T follicular helper cell (primary cell): ENCODE data around the gene MAP2K1.
"Not testable (repeated sequence)": the region's sequence is repeated elsewhere in the genome, so short reads cannot be mapped to it uniquely, and the experiment has no call there.

ENCODE experiments used
- DNase-seq: peaks from one replicate; pipeline ENCODE4 v3.0.0-alpha.2; 2020; ENCODE audit warnings: low read depth
- total RNA-seq, 2 experiments: gene quantifications; one replicate each; lab custom pipeline; 2026; lab: John Stamatoyannopoulos, UW

Gene MAP2K1
- total RNA-seq, result 96.0 to 109 reads per million in 2 experiments

DNA sequence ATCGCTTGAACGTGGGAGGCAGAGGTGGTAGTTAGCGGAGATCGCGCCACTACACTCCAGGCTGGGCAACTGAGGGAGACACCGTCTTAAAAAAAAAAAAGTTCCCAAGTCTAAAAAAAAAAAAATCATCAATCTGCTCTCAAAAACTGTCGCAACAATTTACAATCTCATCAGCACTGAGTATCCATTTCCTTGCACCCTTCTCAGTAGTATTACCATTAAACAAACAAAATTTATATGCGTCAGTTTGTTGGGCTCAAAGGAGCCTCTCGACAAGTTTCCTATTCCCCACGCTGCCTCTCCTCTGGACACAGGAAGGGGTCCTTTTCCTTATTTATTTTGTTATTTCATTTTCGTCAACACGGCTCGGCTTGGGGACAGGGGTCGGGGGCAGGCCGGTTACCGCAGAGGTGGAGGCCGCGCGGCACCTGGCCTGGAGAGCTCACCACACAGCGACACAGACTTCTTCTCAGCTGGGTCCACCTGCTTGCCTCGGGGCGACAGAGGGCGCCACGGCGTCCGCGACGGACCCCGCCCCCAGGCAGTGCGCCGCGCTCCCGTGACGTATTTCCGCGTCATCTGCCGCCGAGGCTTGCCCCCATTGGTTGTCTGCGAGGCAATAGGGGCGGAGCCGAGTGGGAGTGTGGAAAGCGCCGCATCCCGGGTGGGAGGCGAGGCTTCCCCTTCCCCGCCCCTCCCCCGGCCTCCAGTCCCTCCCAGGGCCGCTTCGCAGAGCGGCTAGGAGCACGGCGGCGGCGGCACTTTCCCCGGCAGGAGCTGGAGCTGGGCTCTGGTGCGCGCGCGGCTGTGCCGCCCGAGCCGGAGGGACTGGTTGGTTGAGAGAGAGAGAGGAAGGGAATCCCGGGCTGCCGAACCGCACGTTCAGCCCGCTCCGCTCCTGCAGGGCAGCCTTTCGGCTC is at the start of gene MAP2K1:
Gene MAP2K1, plus strand, starts transcription at position 709 of the 920 bp plus-strand sequence. CDS start 436 bp downstream, outside the sequence.
- DNase-seq, result peak; percentile 99

- not testable (repeated sequence) for DNase-seq
Measured at GRCh38 chr15:66348530-66348929, 38.2 kb upstream of the MAP2K1 start.

DNA sequence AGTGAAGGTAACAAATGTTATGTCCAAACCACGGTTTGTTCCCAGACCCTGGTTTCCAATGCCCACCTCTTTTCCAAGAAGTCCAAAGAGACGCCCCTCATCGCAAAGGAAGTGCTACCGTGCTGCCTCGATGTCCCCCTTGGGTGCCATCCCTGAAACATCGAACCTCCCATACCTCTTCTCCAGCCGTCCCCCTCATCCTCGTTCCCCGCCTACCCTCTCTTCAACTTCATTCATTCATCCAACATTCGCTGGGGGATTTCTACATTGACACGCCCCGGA is 30.7 kb upstream of the MAP2K1 start:
- DNase-seq, result no peak

GRCh38 chr15:66356359-66357236 is 30.1 kb upstream of the MAP2K1 start, which contains the start of gene TIPIN:
TIPIN (minus strand) TSS chr15:66356685; CDS start chr15:66352947, 3,738 bp downstream.
- peak; percentile 97 for DNase-seq

DNA sequence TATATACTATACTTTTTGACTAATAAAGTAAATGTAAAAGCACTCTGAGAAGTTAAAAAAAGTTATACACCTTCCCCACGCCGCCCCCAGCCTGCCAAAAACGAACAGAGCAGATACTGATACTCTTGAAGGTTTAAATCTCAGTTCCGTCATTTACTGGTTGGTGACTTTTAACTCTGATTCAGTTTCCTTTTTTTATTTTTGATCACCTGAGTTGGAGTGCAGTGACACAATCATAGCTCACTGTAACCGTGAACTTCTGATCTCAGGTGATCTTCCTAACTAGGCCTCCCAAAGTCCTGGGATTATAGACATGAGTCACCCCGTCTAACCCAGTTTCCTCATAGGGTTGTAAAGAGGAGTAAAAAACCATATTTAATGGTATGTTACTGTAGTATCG is 27.0 kb upstream of the MAP2K1 start:
- DNase-seq, result no peak

- DNase-seq, result not testable (repeated sequence)
Measured at GRCh38 chr15:66361745-66362460, 24.8 kb upstream of the MAP2K1 start.

DNA sequence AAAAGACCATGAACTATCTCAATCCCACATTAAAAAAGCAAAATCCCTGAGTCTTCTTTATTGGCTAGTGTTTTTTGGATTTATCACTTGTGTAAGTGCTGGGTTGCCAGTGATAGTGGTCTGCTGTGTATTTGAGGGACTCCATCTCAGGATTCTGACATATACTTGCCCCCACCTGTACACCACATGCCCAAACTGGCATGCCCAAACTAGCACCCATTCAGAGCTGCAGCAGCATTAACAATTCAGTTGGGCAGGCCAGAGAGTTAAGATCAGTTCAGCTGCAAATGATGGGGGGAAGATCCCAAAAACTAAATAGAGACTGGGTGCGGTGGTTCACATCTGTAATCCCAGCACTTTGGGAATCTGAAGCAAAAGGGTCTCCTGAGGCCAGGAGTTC is 23.9 kb upstream of the MAP2K1 start:
- no peak for DNase-seq

GRCh38 chr15:66364944-66365528 is 21.7 kb upstream of the MAP2K1 start:
- DNase-seq, result no peak

DNA sequence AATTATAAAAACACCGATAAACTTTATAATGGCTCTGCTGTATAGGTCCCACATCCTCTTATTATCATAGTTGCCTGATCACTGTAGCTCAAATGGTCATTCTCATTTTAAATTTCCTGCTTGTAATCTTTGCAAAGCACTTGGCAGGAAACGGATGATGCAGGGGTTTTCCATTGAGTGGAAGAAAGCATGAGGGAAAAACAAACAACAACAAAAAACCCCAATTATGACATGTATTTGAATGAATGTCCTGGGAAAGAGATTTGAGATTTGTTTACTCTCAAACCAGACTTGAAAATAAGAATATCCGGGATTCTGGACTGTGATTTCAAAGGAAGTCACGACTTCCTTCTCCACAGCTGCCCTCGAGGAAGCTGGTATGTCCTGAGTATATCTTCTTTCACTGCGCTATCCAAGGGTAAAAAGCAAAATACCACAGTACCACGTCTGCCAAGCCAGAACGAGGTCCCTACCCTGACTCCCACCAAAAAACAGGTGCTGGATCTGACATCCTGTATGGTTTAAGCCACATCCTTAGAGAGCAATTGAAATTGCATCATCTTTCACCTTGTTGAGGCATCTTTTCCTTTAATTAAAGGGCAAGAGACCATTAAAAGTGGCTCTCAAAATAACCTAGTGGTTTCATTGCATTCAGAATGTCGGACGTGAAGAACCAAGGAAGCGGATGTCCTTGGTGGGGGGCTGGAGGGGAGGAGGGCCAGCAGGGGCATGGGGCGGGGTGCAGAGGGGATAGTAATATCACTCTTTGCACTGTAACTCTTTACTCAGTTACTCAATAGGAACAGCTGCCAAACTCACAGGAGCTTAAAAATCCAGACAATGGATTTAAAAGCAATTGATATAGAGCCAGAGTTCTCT is 16.7 kb upstream of the MAP2K1 start:
- DNase-seq, result no peak

- no peak for DNase-seq
Measured at GRCh38 chr15:66374179-66374578, 12.5 kb upstream of the MAP2K1 start.

DNA sequence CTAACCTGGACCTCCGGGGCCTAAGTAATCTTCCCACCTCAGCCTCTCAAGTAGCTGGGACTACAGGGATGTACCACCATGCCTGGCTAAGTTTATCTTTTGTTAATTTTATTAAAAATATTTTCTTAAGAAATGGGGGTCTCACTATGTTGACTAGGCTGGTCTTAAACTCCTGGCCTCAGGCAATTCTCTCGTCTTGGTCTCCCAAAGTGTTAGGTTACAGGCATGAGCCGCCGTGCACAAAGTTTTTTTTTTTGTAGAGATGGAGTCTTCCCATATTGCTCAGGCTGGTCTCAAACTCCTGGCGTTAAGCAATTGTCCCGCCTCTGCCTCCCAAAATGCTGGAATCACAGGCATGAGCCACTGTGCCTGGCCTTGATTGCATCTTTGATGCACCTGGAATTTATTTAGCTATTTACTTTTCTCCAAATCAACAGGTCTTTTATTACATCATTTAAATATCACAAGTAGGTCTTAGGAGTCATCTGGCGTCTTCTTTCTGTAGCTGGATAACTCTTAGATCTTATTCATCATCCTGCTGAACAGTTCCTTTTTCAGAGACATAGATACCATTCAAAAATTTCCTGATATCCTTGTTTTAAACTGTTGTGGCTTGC is 7.8 kb upstream of the MAP2K1 start:
- no peak for DNase-seq

- not testable (repeated sequence) for DNase-seq
Measured at GRCh38 chr15:66381376-66381775, 5.3 kb upstream of the MAP2K1 start.

DNA sequence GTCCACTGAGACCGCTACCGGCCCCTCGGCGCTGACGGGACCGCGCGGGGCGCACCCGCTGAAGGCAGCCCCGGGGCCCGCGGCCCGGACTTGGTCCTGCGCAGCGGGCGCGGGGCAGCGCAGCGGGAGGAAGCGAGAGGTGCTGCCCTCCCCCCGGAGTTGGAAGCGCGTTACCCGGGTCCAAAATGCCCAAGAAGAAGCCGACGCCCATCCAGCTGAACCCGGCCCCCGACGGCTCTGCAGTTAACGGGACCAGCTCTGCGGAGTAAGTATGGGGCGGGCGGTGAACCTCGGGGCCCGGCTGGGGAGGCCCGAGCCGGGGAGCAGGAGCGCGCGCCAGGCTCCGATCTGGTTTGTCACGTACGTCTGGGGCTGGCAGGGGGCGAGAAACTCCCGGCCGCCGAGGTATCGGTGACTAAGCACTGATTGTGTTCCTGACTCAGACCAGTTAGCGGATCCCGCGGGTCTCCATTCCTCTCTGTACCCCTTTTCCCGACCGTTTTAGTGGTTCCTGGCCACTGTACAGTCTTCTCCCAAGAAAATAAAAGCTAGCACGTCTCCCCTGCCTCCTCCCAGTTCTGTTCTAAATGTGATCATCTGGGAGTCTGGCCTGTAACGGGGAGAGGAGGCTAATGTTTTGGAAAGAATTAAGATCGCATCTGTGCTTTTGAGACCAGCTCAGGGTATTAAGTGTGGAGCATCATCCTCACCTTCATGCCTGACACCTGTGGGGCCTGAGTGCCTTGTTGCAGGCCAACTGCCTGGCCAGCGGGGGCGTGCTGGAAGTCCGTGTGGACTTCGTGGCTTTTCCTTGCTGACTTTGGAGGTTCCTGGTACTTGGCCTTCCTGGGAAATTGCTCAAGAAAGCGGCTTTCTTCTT is 691 bp downstream of the MAP2K1 start:
- DNase-seq, result peak; percentile 56

GRCh38 chr15:66388043-66388363 is 1.3 kb downstream of the MAP2K1 start:
- no peak for DNase-seq

- no peak for DNase-seq
Measured at GRCh38 chr15:66388576-66388975, 1.9 kb downstream of the MAP2K1 start.

GRCh38 chr15:66389098-66389858 is 2.6 kb downstream of the MAP2K1 start:
- no peak for DNase-seq

GRCh38 chr15:66389859-66390381 is 3.2 kb downstream of the MAP2K1 start:
- DNase-seq, result no peak

DNA sequence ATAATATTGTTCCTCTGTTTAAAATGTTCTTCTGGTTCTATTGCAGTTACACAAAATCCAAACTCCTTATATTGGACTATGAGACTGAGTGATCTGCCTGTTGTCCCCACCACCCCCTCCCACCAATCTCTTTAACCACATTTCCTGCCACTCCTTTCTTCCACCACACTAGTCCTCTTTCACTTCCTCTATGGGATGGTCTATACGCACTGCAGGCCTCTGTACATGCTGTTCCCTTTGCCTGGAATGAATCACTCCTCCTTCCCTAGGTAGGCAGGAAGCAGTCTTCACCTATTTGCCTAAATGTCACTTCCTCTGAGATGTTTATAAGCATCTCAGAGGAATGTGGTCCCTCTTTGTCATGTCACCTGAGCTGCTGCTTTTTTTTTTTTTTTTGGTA is 4.0 kb downstream of the MAP2K1 start:
- no peak for DNase-seq
